HG02870 (cell line): ENCODE results near the gene UNC13C.

Experiments
- ATAC-seq: cut with Tn5 transposase; IDR thresholded peaks from one replicate; pipeline ENCODE4 v1.9.1; 2021; ENCODE audit warnings: mild to moderate bottlenecking, moderate library complexity; ENCODE audit not compliant: unreplicated experiment

UNC13C gene

DNA sequence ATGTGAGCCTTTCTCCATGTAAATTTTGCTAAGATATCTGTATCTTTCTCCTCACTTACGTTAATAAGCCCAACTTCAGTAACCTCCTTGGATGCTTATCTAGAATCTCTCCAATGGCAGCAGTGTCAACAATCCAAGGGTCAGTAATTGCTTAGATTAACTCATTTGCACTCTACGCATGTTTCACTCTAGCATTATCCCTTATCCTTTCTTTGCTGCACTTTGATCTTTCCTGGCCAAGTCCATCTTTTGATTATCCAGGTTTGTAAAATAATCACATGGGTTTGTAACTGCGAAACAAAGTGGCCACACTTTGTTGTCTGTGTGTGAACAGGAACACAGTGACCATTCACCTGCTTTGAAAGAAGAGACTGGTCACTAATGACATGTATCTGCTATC is 640.9 kb downstream of the UNC13C start:
- ATAC-seq = no peak

DNA sequence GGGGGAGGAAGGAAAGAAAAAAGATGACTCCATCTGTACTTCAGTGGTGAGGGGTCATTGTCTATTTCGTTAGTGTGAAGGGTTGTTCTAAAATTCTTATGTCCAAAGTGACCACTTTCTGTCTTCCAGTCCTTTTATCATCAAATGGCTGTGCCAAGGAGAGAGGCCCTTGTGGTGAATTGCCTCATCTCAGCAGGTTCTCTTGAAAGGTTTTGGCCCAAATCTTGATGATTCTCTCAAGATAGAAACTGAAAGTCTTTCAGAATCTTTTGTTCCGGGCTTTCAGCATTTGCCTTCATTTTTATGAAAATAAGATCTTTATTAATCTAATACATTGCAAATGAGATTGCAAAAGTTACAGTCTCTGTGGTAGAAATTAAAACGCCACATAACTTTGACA is 642.7 kb downstream of the UNC13C start:
- ATAC-seq = no peak

DNA sequence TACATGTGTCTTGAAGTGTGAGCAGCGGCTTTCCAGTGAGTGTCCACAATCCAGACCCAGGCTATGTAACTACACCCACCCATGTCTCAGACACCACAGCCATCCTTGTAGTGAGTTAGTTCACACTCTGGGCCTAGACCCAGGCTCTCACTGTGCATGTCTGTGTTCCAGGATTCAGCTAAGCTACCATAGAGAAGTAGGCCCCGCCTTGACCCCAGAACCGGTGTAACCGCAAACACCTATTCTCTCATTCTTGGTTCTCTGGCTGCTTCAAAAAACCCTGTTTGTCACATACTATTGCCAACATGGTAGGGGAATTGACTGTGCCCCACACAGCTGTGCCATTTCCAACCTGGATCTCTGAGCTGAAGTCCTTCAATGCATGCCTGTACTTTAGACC is 657.9 kb downstream of the UNC13C start:
- no peak for ATAC-seq

DNA sequence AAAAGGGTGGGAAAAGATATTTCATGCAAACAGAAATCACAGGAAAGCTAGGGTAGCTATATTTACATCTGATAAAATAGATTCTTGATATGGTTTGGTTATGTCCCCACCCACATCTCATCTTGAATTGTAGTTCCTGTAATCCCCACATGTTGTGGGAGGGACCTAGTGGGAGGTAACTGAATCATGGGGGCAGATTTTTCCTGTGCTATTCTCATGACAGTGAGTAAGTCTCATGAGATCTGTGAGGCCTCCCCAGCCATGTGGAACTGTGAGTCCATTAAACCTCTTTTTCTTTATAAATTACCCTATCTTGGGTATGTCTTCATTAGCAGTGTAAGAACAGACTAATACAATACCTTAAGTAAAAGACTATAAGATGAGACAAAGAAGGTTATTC is 660.4 kb downstream of the UNC13C start:
- no peak for ATAC-seq

DNA sequence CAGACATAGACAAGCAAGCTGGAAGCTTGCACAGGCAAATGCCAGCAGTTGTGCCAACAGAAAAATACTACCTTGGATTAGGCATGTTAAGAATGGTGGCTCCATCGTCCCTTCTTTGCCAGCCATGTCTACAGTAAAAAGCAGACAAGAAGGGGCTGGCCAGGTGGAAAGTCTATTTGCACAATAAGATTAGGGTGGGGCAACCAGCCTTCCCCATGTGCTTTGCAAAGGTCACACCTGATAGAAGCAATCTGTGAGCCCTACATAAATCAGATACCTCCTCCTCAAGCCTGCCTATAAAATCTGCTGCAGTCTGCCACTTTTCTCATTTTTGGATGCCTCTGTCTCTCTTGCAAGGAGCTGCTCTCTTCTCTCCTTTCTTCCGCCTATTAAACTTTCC is 662.6 kb downstream of the UNC13C start:
- no peak for ATAC-seq

DNA sequence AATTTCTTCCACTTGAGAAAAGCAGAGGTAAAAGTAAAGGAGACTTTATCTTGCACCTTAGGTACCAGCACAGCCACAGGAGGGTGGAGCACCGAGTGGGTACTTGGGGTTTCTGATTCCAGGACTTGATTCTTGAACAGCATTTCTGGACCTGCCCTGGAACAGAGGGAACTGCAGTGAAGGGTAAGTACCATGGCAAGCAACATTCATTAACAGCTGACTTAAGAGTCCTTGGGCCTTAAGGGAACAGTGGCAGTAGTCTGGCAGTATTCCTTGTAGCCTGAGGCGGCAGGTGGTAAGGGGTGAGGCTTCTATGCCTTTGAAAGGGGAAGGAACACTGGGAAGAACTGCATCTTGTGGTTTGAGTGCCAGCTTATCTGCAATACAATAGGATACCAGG is 666.6 kb downstream of the UNC13C start:
- no peak for ATAC-seq

DNA sequence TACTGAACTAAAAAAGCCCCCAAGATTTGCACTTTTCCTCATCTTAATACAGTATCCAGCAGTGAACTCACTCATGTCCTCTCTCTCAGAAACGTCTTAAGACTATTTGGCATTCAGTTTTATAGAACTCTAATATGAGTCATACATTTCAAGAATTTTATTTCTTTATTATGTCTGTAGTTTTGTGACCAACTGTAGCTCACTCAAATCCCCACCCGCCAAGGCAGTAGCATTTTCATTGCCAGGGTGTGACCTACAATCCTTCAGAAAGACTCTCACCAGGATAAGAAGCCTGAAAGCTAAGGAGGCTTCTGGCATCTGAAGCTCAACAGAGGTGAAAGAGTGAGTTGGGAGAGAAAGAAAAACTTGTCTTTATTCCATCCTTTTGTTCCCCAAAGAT is 681.4 kb downstream of the UNC13C start:
- no peak for ATAC-seq

DNA sequence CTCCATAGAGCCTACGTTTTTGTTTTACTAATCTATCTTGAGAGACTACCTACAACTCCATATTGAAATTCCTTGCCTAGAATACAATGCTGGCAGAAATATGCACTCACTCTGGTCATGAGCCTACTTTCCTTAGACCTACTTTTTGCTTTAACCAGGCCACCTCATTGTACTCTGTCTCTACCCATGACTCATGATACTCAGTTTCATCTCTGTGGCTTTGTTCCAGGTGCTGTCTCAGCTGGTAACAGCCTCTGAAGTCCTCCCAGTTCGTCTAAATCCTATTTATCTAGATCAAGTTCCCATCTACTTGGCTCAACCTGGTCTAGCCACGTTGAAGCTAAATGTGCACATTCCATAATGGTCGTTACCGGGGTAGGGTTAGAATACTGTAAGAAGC is 682.1 kb downstream of the UNC13C start:
- ATAC-seq = no peak

DNA sequence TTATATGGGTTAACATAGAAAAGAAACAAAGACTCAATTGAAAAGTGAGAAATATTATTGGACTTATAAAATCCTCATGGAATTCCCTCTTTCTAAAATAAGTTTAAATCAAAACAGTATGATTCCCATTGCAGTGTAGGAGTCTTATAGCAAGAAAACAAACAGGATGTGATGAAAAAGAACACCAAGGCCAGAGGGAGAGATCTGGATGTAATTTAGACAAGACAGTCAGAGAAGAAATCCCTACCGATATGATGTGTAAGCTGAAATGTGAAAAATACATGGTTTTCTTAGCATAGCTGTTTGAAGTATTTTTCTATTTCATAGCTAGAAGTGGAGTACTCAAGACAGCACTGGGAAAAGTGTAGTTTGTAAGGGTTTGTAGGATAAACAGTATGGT is 697.0 kb downstream of the UNC13C start:
- ATAC-seq = no peak

DNA sequence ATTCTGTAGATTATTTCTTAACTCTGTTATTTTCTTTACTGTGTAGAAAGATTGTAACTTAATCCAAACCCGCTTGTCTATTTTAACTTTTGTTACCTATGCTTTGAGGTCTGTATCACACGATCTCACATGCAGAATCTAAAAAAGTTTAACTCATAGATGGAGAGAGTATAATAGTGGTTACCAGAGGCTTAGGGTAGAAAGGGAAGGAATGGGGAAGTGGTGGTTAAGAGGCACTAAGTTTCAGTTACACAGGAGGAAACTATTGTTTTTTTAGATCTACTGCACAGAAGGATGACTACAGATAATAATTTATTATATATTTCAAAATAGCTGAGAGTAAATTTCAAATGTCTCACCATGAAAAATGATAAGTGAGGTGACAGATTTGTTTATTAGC is 703.3 kb downstream of the UNC13C start:
- ATAC-seq = no peak
